Activated T-cell treated with anti-CD3 and anti-CD28 coated beads, Interleukin-2, amount 50 U/mL, for 72 hours (primary cell): ENCODE data around the gene UBE4B. TPM values are rescaled to one million over a fixed set of nuclear protein-coding genes. Genes with fewer than 3 reads are reported as not detected.

Source experiments
- ATAC-seq, 2 donors: fragments of 150-1000 bp; cut with Tn5 transposase; replicated peaks in 1 of 2; 2 replicates each; pipeline ENCODE4 v1.10.0; 2021; ENCODE audit warnings: moderate library complexity in 2 of 2, mild to moderate bottlenecking in 1 of 2
- DNase-seq, 2 donors: peaks; one replicate each; pipeline ENCODE4 v3.0.0; 2021 to 2022; ENCODE audit warnings: mixed read lengths in 1 of 2
- H3K27ac Mint-ChIP-seq: one replicate; pipeline ENCODE4 v1.8.0; 2022; ENCODE audit warnings: mild to moderate bottlenecking, moderate library complexity, mixed read lengths
- H3K27me3 Mint-ChIP-seq: one replicate; pipeline ENCODE4 v1.8.0; 2022; ENCODE audit warnings: low read depth, mixed read lengths
- H3K36me3 Mint-ChIP-seq, 2 donors: one replicate each; pipeline ENCODE4 v1.8.0; 2022; ENCODE audit warnings: mixed read lengths in 2 of 2, mild to moderate bottlenecking in 1 of 2; ENCODE audit not compliant: insufficient read depth in 2 of 2
- H3K4me1 Mint-ChIP-seq: one replicate; pipeline ENCODE4 v1.8.0; 2022; ENCODE audit warnings: low read depth, mixed read lengths
- H3K4me3 Mint-ChIP-seq, 2 donors: one replicate each; pipeline ENCODE4 v1.8.0; 2022; ENCODE audit warnings: mild to moderate bottlenecking in 2 of 2, mixed read lengths in 2 of 2, moderate library complexity in 2 of 2
- H3K9me3 Mint-ChIP-seq, 2 donors: one replicate each; pipeline ENCODE4 v1.8.0; 2022; ENCODE audit warnings: mixed read lengths in 2 of 2
- total RNA-seq, 2 donors: library from RNA; stranded (reverse); gene quantifications; one replicate each; pipeline ENCODE4 v1.2.3, GENCODE V29; 2022

Gene UBE4B
- total RNA-seq, 2 donors from 2014 or later, result 24.7 to 25.6 TPM

GRCh38 chr1:10155087-10155712 lies 122.4 kb downstream of the UBE4B start:
- Mint-ChIP-seq H3K36me3 (peaks cover 0 to 4% of the 10 kb centered on the region in 2 donors), H3K4me3 (no peak overlapping the region), H3K9me3 (no peaks in the 10 kb centered on the region), H3K4me1 (no peaks in the 10 kb centered on the region), H3K27ac (no peak overlapping the region), H3K27me3 (no peaks in the 10 kb centered on the region)
- DNase-seq (no peak), ATAC-seq (no peak)

DNA sequence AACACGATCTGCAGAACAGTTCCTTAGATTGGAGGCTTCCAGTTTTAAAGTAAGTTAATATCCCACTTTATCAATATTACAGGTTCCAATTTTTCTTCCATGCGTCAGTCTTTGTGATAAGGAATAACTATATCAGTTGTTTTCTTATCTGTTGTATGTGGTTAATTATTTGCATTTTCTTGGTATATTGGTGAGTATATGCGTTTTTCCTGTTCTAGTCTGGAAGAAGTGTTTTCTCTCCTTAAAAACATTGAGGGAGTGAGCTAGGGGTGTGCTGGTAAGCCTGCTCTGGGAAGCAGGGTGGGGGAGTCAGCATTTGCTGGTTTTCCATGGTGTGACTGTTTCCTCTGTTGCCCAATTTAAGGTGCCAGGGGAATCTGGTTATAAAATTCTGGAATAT lies 127.4 kb downstream of the UBE4B start:
- Mint-ChIP-seq H3K36me3 (peaks cover 0 to 7% of the 10 kb centered on the region in 2 donors), H3K27me3 (no peaks in the 10 kb centered on the region), H3K27ac (no peak overlapping the region), H3K4me3 (no peak overlapping the region), H3K4me1 (no peaks in the 10 kb centered on the region), H3K9me3 (no peaks in the 10 kb centered on the region)
- ATAC-seq (no peak), DNase-seq (no peak)

DNA sequence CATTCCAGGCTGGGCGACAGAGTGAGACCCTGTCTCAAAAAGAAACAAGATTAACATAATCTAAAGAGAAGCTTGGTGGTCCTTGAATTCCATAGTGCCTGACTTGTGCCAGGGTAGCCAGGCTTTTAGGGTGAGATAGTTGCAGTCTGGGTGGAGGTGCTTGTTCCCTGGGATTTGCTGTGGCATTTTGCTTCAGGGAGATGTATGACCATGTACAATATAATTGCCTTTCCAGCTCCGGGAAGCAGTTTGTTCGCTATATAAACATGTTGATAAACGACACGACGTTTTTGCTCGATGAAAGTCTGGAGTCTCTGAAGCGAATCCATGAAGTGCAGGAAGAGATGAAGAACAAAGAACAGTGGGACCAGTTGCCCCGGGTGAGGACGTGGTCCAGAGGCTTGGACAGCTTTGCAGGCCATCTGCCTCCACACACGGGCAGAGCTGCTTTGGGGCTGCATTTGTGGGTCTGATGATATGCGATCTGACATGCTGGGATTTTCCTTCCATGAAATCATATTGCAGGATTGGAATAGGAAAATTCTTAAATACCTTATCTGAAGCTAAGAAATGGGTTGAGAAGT lies 128.2 kb downstream of the UBE4B start:
- Mint-ChIP-seq H3K4me3 (no peak overlapping the region), H3K36me3 (peaks cover 0 to 12% of the 10 kb centered on the region in 2 donors), H3K4me1 (no peaks in the 10 kb centered on the region), H3K27me3 (no peaks in the 10 kb centered on the region), H3K9me3 (no peaks in the 10 kb centered on the region), H3K27ac (no peak overlapping the region)
- DNase-seq (no peak), ATAC-seq (no peak)

- Mint-ChIP-seq H3K9me3 (no peaks in the 10 kb centered on the region), H3K27me3 (no peaks in the 10 kb centered on the region), H3K27ac (peak overlapping the region; percentile 68), H3K36me3 (peaks cover 0 to 12% of the 10 kb centered on the region in 2 donors), H3K4me1 (no peaks in the 10 kb centered on the region), H3K4me3 (no peak overlapping the region)
- no peak for DNase-seq
- ATAC-seq, result no peak
These were observed 129.0 kb downstream of the UBE4B start for GRCh38 chr1:10161541-10162290.

DNA sequence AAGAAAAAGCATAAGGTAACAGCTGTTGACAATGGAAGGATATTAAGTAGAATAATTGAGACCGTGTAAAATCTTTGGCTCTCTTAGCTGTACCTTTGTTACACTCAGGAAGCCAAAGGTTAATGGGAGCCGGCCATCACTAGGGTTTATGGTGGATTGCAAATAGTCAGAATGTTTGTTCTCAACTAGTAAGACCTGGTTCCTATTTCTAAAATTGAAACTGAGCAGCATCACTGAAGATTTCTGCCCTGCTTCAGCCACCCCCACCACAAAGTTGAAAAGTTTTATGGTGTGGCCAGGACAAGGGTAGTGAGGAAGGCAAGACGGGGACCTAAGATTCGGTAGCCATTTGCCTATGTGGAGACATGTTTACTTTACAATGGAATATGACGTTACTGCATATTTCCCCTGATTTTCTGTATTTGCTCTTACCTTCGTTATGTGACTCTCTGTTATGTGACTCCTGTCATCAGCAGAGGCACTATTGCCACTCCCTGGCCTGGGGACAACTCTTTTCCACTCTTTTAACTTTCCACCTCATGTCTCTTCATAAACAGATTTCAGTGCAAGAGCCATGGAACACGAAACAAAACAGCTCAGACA lies 136.3 kb downstream of the UBE4B start:
- Mint-ChIP-seq H3K9me3 (no peaks in the 10 kb centered on the region), H3K4me3 (peak overlapping the region; percentile 66 to 81), H3K36me3 (peaks cover 17 to 27% of the 10 kb centered on the region in 2 donors), H3K27me3 (no peaks in the 10 kb centered on the region), H3K4me1 (peaks cover 47% of the 10 kb centered on the region), H3K27ac (peak overlapping the region; percentile 89)
- peak; percentile 19 to 41 for ATAC-seq
- DNase-seq, result peak; percentile 38 to 47

GRCh38 chr1:10170239-10170574 lies 137.4 kb downstream of the UBE4B start:
- ATAC-seq, result peak; percentile 87 to 91
- peak overlapping the region; percentile 85 for H3K27ac Mint-ChIP-seq
- H3K9me3 Mint-ChIP-seq, result peaks cover 0 to 3% of the 10 kb centered on the region in 2 donors
- peaks cover 47% of the 10 kb centered on the region for H3K4me1 Mint-ChIP-seq
- H3K4me3 Mint-ChIP-seq, result peak overlapping the region; percentile 66 to 81
- DNase-seq, result peak; percentile 43 to 54
- peaks cover 17 to 27% of the 10 kb centered on the region in 2 donors for H3K36me3 Mint-ChIP-seq
- no peaks in the 10 kb centered on the region for H3K27me3 Mint-ChIP-seq

- no peak for ATAC-seq
These were observed 138.5 kb downstream of the UBE4B start for GRCh38 chr1:10171105-10171767.

DNA sequence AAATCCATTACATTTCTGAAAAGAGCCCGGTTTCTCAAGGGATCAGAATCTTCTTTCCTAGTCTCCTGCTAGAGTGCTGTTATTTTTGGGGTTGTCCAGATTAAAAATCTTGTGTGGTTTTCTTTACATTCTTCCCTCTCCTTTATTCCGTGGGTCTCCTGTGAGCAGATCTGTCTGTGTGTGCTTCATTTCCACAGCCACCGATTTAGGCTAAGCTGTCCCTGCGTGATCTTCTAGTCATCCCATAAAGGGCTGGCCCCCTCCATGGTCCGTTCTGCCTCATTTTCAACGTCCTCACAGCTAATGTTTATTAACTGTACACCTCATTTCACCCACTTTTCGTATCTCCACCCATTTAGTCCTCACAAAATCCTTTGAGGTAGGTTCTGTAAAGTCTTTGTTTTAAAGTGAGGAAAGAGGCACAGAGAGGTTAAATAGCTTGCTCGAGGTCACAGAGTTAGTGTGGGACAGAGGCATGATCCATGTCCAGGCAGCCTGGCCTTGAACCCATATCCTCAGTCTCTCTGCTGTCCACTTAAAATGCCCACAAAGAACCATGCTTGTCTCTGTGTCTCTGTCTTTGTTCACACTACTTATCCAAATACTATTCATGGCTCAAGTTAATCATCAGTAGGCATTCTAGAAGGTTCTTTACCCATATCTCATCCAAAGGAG lies 139.4 kb downstream of the UBE4B start:
- peaks cover 20 to 33% of the 10 kb centered on the region in 2 donors for H3K36me3 Mint-ChIP-seq
- peaks cover 0 to 3% of the 10 kb centered on the region in 2 donors for H3K9me3 Mint-ChIP-seq
- ATAC-seq (no peak), DNase-seq (no peak)
- peaks cover 47% of the 10 kb centered on the region for H3K4me1 Mint-ChIP-seq
- peak overlapping the region; percentile 5 for H3K27ac Mint-ChIP-seq
- no peaks in the 10 kb centered on the region for H3K27me3 Mint-ChIP-seq
- H3K4me3 Mint-ChIP-seq, result no peak overlapping the region

More at GRCh38 chr1:10171105-10171767, 138.5 kb downstream of the UBE4B start:
- peaks cover 20 to 30% of the 10 kb centered on the region in 2 donors for H3K36me3 Mint-ChIP-seq
- peaks cover 0 to 3% of the 10 kb centered on the region in 2 donors for H3K9me3 Mint-ChIP-seq
- no peak for DNase-seq
- no peak overlapping the region for H3K4me3 Mint-ChIP-seq
- H3K27me3 Mint-ChIP-seq, result no peaks in the 10 kb centered on the region
- H3K4me1 Mint-ChIP-seq, result peaks cover 47% of the 10 kb centered on the region
- H3K27ac Mint-ChIP-seq, result peak overlapping the region; percentile 85

- Mint-ChIP-seq H3K4me1 (peaks cover 40% of the 10 kb centered on the region), H3K27me3 (no peaks in the 10 kb centered on the region), H3K4me3 (no peak overlapping the region), H3K9me3 (peaks cover 0 to 3% of the 10 kb centered on the region in 2 donors), H3K36me3 (peaks cover 13 to 29% of the 10 kb centered on the region in 2 donors), H3K27ac (peak overlapping the region; percentile 14)
- DNase-seq, result peak in 1 of 2 donors; percentile 25
- no peak for ATAC-seq
These were observed 140.8 kb downstream of the UBE4B start for GRCh38 chr1:10173582-10173981.

- peaks cover 0 to 3% of the 10 kb centered on the region in 2 donors for H3K9me3 Mint-ChIP-seq
- no peak overlapping the region for H3K27ac Mint-ChIP-seq
- no peak for ATAC-seq
- DNase-seq, result no peak
- H3K36me3 Mint-ChIP-seq, result peaks cover 4 to 21% of the 10 kb centered on the region in 2 donors
- peaks cover under 1% of the 10 kb centered on the region for H3K4me1 Mint-ChIP-seq
- H3K27me3 Mint-ChIP-seq, result no peaks in the 10 kb centered on the region
- H3K4me3 Mint-ChIP-seq, result no peak overlapping the region
These were observed 145.1 kb downstream of the UBE4B start for GRCh38 chr1:10177876-10178275.

DNA sequence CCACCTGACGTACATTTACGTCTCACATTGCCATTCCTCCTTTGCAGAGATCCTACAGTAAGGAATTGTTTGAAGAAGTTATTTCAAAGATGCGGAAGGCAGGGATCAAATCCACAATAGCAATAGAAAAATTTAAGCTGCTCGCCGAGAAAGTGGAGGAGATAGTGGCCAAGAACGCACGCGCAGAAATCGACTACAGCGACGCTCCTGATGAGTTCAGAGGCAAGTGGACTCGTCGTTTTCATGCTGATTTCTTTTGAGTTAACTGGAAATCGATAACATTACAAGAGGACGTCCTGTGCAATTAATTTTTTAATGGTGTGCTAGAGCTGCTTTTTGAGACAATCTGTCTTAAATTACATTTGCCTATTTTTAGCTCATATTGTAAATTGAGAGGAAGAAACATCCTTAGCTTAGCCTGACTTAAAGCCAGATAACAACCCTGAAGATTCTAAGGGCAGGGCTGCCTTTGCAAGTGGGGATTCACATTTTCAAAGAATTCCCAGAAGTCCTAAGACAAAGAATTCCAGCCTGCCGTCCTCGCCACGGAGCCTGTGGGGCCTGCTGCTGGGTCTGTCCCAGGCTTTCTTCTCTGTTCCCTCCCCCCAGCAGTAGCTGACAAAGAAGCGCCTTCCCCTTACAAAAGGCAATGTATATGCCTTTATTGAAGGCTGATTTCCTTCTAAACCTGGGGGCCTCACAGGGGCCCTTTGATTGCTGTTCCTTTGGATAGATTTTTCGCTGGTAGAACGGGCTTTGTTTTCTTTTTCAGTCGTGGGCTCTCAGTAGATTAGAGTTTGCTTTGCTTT lies 146.0 kb downstream of the UBE4B start:
- DNase-seq (no peak), ATAC-seq (no peak)
- no peaks in the 10 kb centered on the region for H3K4me1 Mint-ChIP-seq
- no peak overlapping the region for H3K27ac Mint-ChIP-seq
- no peaks in the 10 kb centered on the region for H3K27me3 Mint-ChIP-seq
- H3K4me3 Mint-ChIP-seq, result no peak overlapping the region
- H3K36me3 Mint-ChIP-seq, result peaks cover 4 to 21% of the 10 kb centered on the region in 2 donors
- H3K9me3 Mint-ChIP-seq, result peaks cover 0 to 3% of the 10 kb centered on the region in 2 donors
